Measurements from ENCODE around the gene SIRPB1.
"Not testable (repeated sequence)": the region's sequence is repeated elsewhere in the genome, so short reads cannot be mapped to it uniquely, and the experiment has no call there.

- not testable (repeated sequence) for TF ChIP-seq CTCF (conservative IDR thresholded peaks at IDR 0.05 in 1 of 2, IDR thresholded peaks at IDR 0.05 in 1 of 2; ENCODE audit: extremely low read depth in 1 of 2, insufficient read depth in 1 of 2, low read depth in 1 of 2, low read length in 2 of 2); EZH2 (IDR thresholded peaks at IDR 0.05; ENCODE audit: borderline replicate concordance, low read length)
Observed at GRCh38 chr20:1608678-1609347, 11.0 kb downstream of the SIRPB1 start.
